ENCODE data around the gene SNCA. TPM values are rescaled to one million over a fixed set of nuclear protein-coding genes. Genes with fewer than 3 reads are reported as not detected.

SNCA gene
- total RNA-seq, 2 donors from 2014 or later, result 5.6 to 8.7 TPM

DNA sequence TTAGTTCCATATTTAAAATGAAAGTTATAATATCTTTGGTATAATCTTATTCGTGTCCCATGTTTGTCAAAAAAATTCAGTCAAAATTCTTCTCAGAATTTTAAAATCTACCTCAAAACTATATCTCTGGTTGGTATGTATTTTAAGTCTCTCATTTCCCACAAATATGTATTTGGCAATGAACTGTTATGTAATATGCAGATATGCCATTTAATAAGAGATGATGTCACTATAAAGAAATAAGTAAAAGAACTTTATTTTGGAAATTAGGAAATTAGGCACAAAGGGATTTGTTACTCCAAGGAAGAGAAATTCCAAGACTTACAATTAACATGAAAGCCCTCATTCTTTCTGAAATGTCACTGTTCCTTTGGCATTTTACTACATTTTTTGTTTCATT is 15.3 kb downstream of the SNCA start:
- no peaks in the 10 kb centered on the region for H3K27me3 ChIP-seq (replicated peaks; ENCODE audit: insufficient read depth)
- no peak for DNase-seq (ENCODE audit: low spot score)
- no peak overlapping the region for H3K27ac ChIP-seq
- H3K4me1 ChIP-seq (replicated peaks), result no peaks in the 10 kb centered on the region
- 96% methylated on average over 1 of the region's 1 CpG for WGBS
- H3K4me3 ChIP-seq, result no peak overlapping the region
- no peaks in the 10 kb centered on the region for H3K9me3 ChIP-seq
- intact Hi-C loops (cut with DNase I), result no loop called here
- TF ChIP-seq, protein P1, sequence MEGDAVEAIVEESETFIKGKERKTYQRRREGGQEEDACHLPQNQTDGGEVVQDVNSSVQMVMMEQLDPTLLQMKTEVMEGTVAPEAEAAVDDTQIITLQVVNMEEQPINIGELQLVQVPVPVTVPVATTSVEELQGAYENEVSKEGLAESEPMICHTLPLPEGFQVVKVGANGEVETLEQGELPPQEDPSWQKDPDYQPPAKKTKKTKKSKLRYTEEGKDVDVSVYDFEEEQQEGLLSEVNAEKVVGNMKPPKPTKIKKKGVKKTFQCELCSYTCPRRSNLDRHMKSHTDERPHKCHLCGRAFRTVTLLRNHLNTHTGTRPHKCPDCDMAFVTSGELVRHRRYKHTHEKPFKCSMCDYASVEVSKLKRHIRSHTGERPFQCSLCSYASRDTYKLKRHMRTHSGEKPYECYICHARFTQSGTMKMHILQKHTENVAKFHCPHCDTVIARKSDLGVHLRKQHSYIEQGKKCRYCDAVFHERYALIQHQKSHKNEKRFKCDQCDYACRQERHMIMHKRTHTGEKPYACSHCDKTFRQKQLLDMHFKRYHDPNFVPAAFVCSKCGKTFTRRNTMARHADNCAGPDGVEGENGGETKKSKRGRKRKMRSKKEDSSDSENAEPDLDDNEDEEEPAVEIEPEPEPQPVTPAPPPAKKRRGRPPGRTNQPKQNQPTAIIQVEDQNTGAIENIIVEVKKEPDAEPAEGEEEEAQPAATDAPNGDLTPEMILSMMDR (IDR thresholded peaks at IDR 0.05), result no peak
- no peak for TF ChIP-seq POLR2AphosphoS5 (IDR thresholded peaks at IDR 0.05)
- no peak for TF ChIP-seq POLR2A (IDR thresholded peaks at IDR 0.05)
- no peaks in the 10 kb centered on the region for H3K36me3 ChIP-seq

DNA sequence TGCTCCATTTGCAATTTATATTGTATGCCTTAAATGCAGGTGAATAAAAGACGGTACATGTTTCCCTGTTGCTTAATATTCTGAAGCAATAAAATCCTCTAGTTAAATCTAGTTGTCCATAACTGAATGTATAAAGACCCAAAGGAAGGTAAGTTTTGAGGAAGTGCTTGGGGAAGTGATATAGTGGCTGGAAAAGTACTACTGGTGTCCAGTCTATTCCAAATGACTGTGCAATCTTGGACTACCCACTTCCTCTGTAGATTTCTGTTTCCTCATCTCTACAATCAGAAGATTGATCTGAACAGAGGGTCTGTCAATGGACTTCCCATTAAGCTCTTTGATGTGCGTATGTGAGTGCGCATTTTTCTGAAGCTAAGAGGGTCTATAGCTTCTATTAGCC is 17.0 kb downstream of the SNCA start:
- DNase-seq (ENCODE audit: low spot score), result no peak
- Histone ChIP-seq H3K9me3 (no peaks in the 10 kb centered on the region), H3K4me3 (no peak overlapping the region), H3K27ac (no peak overlapping the region), H3K27me3 (replicated peaks; ENCODE audit: insufficient read depth) (no peaks in the 10 kb centered on the region), H3K4me1 (replicated peaks) (no peaks in the 10 kb centered on the region), H3K36me3 (no peaks in the 10 kb centered on the region)
- WGBS, result 67% methylated on average over 3 of the region's 3 CpGs
- no peak for TF ChIP-seq POLR2A (IDR thresholded peaks at IDR 0.05)
- TF ChIP-seq, protein P1 (IDR thresholded peaks at IDR 0.05), result no peak
- TF ChIP-seq POLR2AphosphoS5 (IDR thresholded peaks at IDR 0.05), result no peak
- intact Hi-C loops (cut with DNase I), result no loop called here

DNA sequence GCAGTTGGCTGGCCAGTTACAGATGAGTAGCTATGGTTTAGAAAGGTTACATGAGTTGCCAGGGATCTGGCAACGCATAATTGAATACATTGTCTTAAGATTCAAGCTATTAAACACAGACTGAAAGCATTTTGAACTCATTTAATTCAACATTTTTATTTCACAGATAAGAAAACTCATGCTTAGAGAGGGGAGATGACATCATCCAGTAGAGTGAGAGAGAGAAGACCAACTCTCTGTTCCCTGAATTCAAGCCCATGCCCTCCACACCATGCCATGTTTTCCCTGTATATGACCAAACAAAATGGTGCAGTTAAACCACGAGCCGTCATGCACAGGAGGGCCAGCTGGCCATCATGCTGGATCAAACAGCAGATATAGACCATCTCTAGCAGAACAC is 22.6 kb downstream of the SNCA start:
- TF ChIP-seq, protein P1 (IDR thresholded peaks at IDR 0.05), result no peak
- TF ChIP-seq POLR2A (IDR thresholded peaks at IDR 0.05) (no peak), POLR2AphosphoS5 (IDR thresholded peaks at IDR 0.05) (no peak)
- Histone ChIP-seq H3K27ac (no peak overlapping the region), H3K4me3 (no peak overlapping the region), H3K36me3 (no peaks in the 10 kb centered on the region), H3K27me3 (replicated peaks; ENCODE audit: insufficient read depth) (no peaks in the 10 kb centered on the region), H3K4me1 (replicated peaks) (no peaks in the 10 kb centered on the region), H3K9me3 (no peaks in the 10 kb centered on the region)
- intact Hi-C loops (cut with DNase I), result no loop called here
- no peak for DNase-seq (ENCODE audit: low spot score)
- 97% methylated on average over 3 of the region's 3 CpGs for WGBS

DNA sequence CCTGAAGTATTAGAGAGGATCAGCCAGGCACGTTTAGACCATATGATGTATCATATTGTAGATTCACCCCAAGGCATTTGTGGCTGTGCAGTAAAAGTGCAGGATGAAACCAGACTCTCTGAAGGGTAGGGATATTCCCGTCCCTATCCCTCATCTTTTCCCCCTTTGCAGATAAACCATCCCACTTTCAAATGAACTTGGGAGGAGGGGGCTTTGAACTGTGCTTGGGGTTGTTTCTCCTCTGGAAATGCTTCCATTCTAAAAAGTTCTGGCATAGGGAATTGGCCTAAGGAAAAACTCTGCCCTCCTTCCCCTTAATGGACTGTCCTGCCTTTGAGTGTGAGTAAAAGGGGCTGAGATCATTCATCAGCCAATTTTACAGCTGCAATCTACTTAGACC is 23.8 kb downstream of the SNCA start:
- Histone ChIP-seq H3K4me1 (replicated peaks) (no peaks in the 10 kb centered on the region), H3K27me3 (replicated peaks; ENCODE audit: insufficient read depth) (no peaks in the 10 kb centered on the region), H3K9me3 (no peaks in the 10 kb centered on the region), H3K4me3 (no peak overlapping the region), H3K36me3 (no peaks in the 10 kb centered on the region), H3K27ac (no peak overlapping the region)
- no peak for DNase-seq (ENCODE audit: low spot score)
- no peak for TF ChIP-seq POLR2AphosphoS5 (IDR thresholded peaks at IDR 0.05)
- TF ChIP-seq, protein P1 (IDR thresholded peaks at IDR 0.05), result no peak
- TF ChIP-seq POLR2A (IDR thresholded peaks at IDR 0.05), result no peak
- WGBS, result 88% methylated on average over 2 of the region's 2 CpGs
- intact Hi-C loops (cut with DNase I), result no loop called here

DNA sequence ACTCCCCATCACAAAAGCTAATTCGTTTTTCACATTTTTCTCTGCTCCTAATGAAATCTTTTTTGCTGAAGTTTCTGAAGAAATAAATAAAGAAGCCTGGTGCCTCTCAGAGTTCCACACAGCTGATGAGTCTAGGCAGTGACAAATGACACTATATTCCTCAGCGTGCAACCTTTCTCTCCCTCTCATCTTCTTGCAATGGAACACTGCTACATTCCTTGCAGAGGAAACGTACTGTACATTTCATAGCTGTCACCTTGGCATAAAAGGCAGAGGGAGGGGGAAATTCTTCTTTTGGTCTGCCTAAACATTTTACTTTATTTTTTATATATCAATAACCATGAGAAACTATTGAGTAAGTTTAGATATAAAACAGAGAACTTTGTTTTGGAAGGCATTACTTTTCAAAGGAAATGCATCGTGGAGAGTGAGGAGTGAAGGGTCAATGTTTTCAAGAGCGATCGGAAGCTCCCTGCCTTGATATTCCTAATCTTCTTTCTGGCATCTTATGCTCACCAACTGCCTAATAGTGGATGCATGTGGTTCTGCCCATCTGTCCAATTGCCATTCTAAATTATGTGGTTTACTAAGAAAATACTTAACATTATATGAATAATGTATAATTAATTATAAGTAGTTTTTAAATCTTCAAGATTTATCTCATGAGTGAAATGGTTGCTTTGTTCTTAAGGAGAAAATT is 29.4 kb downstream of the SNCA start:
- 85% methylated on average over 6 of the region's 6 CpGs for WGBS
- intact Hi-C loops (cut with DNase I), result no loop called here

More for the DNA sequence above, 29.4 kb downstream of the SNCA start:
- Histone ChIP-seq H3K27me3 (replicated peaks; ENCODE audit: insufficient read depth) (no peaks in the 10 kb centered on the region), H3K4me3 (no peak overlapping the region), H3K27ac (no peak overlapping the region), H3K4me1 (replicated peaks) (no peaks in the 10 kb centered on the region), H3K9me3 (no peaks in the 10 kb centered on the region), H3K36me3 (no peaks in the 10 kb centered on the region)
- DNase-seq (ENCODE audit: low spot score), result no peak
- TF ChIP-seq POLR2A (IDR thresholded peaks at IDR 0.05), result no peak
- no peak for TF ChIP-seq POLR2AphosphoS5 (IDR thresholded peaks at IDR 0.05)
- TF ChIP-seq, protein P1 (IDR thresholded peaks at IDR 0.05), result no peak
